HG02885 (cell line): Measurements from ENCODE around the gene LSM2.
"Not testable (repeated sequence)": the region's sequence is repeated elsewhere in the genome, so short reads cannot be mapped to it uniquely, and the experiment has no call there.

Experiments
- ATAC-seq: cut with Tn5 transposase; IDR thresholded peaks from one replicate; pipeline ENCODE4 v1.9.1; 2021; ENCODE audit warnings: mild to moderate bottlenecking; ENCODE audit not compliant: unreplicated experiment, poor library complexity

LSM2 gene

GRCh38 chr6:31829633-31830283 is 23.0 kb upstream of the LSM2 start:
- ATAC-seq = no peak

GRCh38 chr6:31827286-31828079 is 20.7 kb upstream of the LSM2 start, which contains the start of gene HSPA1B:
Gene HSPA1B, plus strand, starts transcription at chr6:31827738. Its CDS starts 213 bp downstream, at chr6:31827951.
- peak; percentile 70 for ATAC-seq

GRCh38 chr6:31826793-31827285 is 20.1 kb upstream of the LSM2 start:
- ATAC-seq = no peak

- ATAC-seq = no peak
Measured at GRCh38 chr6:31825553-31825952, 18.8 kb upstream of the LSM2 start.

- ATAC-seq = not testable (repeated sequence)
Measured at GRCh38 chr6:31823592-31824196, 16.9 kb upstream of the LSM2 start.

- peak; percentile 52 for ATAC-seq
Measured at GRCh38 chr6:31822036-31822821, 15.5 kb upstream of the LSM2 start.

- ATAC-seq = peak; percentile 66
Measured at GRCh38 chr6:31821301-31822035, 14.7 kb upstream of the LSM2 start.

- ATAC-seq = not testable (repeated sequence)
Measured at GRCh38 chr6:31820399-31820798, 13.6 kb upstream of the LSM2 start.

GRCh38 chr6:31819871-31820299 is 13.1 kb upstream of the LSM2 start:
- no peak for ATAC-seq

GRCh38 chr6:31817929-31818511 is 11.3 kb upstream of the LSM2 start:
- ATAC-seq = not testable (repeated sequence)

GRCh38 chr6:31817133-31817928 is 10.6 kb upstream of the LSM2 start:
- not testable (repeated sequence) for ATAC-seq

- ATAC-seq = peak; percentile 44
Measured at GRCh38 chr6:31815025-31815838, 8.5 kb upstream of the LSM2 start, which contains the start of the genes HSPA1A and HSPA1L. Gene HSPA1A, plus strand, starts transcription at chr6:31815543. Its CDS starts 214 bp downstream, at chr6:31815757. Gene HSPA1L, minus strand, starts transcription at chr6:31815283. Its CDS starts 3,311 bp downstream, at chr6:31811972.

- no peak for ATAC-seq
Measured at GRCh38 chr6:31814677-31815024, 7.9 kb upstream of the LSM2 start.

- ATAC-seq = no peak
Measured at GRCh38 chr6:31813465-31813849, 6.7 kb upstream of the LSM2 start.

GRCh38 chr6:31811645-31812044 is 4.9 kb upstream of the LSM2 start:
- no peak for ATAC-seq

GRCh38 chr6:31808599-31808998 is 1.8 kb upstream of the LSM2 start:
- ATAC-seq = not testable (repeated sequence)

- peak; percentile 12 for ATAC-seq
Measured at GRCh38 chr6:31805939-31806469, 762 bp downstream of the LSM2 start.
